Hepatocyte (in vitro differentiated cells): ENCODE results near the gene RHOXF2. TPM values are rescaled to one million over a fixed set of nuclear protein-coding genes. Genes with fewer than 3 reads are reported as not detected.
"Not testable (repeated sequence)": the region's sequence is repeated elsewhere in the genome, so short reads cannot be mapped to it uniquely, and the experiment has no call there.

Source experiments
- DNase-seq: peaks from one replicate; pipeline ENCODE4 v3.0.0-alpha.2; 2016; ENCODE audit warnings: low spot score
- H2AFZ ChIP-seq: fragments of 200-600 bp; sonication (generic); 2 replicates; pipeline ENCODE4 v1.6.0; 2016; ENCODE audit warnings: antibody characterized with exemption, mild to moderate bottlenecking
- H3K27ac ChIP-seq: fragments of 200-600 bp; sonication (generic); 2 replicates; pipeline ENCODE4 v1.5.1; 2016; ENCODE audit warnings: mild to moderate bottlenecking
- H3K27me3 ChIP-seq: fragments of 200-600 bp; sonication (generic); 2 replicates; pipeline ENCODE4 v1.6.1; 2016
- H3K36me3 ChIP-seq: fragments of 200-600 bp; sonication (generic); replicated peaks from 2 replicates; pipeline ENCODE4 v1.5.1; 2016; ENCODE audit warnings: low read depth; ENCODE audit not compliant: insufficient read depth
- H3K4me1 ChIP-seq: fragments of 200-600 bp; sonication (generic); 2 replicates; pipeline ENCODE4 v1.5.1; 2016; ENCODE audit warnings: mild to moderate bottlenecking, moderate library complexity; ENCODE audit not compliant: insufficient read depth
- H3K4me2 ChIP-seq: fragments of 200-600 bp; sonication (generic); 2 replicates; pipeline ENCODE4 v1.6.0; 2016
- H3K4me3 ChIP-seq: fragments of 200-600 bp; sonication (generic); 2 replicates; pipeline ENCODE4 v1.5.1; 2016; ENCODE audit warnings: mild to moderate bottlenecking
- H3K79me2 ChIP-seq: fragments of 200-600 bp; sonication (generic); 2 replicates; pipeline ENCODE4 v1.6.0; 2017; ENCODE audit warnings: mild to moderate bottlenecking
- H3K9me2 ChIP-seq: fragments of 200-600 bp; sonication (generic); replicated peaks from 2 replicates; pipeline ENCODE4 v1.6.0; 2017; ENCODE audit warnings: mild to moderate bottlenecking; ENCODE audit not compliant: insufficient read depth
- H3K9me3 ChIP-seq: fragments of 200-600 bp; sonication (generic); 2 replicates; pipeline ENCODE4 v1.5.1; 2016; ENCODE audit warnings: low read depth, mild to moderate bottlenecking
- H4K20me1 ChIP-seq: fragments of 200-600 bp; sonication (generic); 2 replicates; pipeline ENCODE4 v1.6.0; 2016; ENCODE audit warnings: mild to moderate bottlenecking; ENCODE audit not compliant: insufficient read depth, poor library complexity, severe bottlenecking
- EZH2 ChIP-seq: fragments of 200-600 bp; sonication (generic); IDR thresholded peaks from 2 replicates; pipeline ENCODE4 v1.6.1; 2016; ENCODE audit warnings: antibody characterized with exemption, mild to moderate bottlenecking, borderline replicate concordance
- EZH2phosphoT487 ChIP-seq: fragments of 200-600 bp; sonication (generic); IDR thresholded peaks from one replicate; pipeline ENCODE4 v1.6.1; 2018; ENCODE audit warnings: antibody characterized with exemption, mild to moderate bottlenecking, low read depth, moderate library complexity; ENCODE audit not compliant: unreplicated experiment, severe bottlenecking
- WGBS: methylation state at CpG from one replicate; pipeline ENCODE4 v1.1.6; 2016; ENCODE audit warnings: low lambda C conversion rate; ENCODE audit errors: missing lambda C conversion rate; 5-methylcytosine and 5-hydroxymethylcytosine counted together
- polyA plus RNA-seq: library from polyadenylated mRNA; unstranded; fragments of >200 nt; fragmentation: Nextera tagmentation; extraction: Ambion mirVana; gene quantifications from 2 replicates; pipeline ENCODE4 v1.2.1, GENCODE V29; 2016
- total RNA-seq: library from RNA; depleted of rRNA; stranded (reverse); fragments of >200 nt; gene quantifications from 2 replicates; pipeline ENCODE4 v1.2.3, GENCODE V29; 2014
- TF ChIP-seq, protein P1 (sequence below): fragments of 200-600 bp; sonication (generic); IDR thresholded peaks from 2 replicates; pipeline ENCODE4 v1.5.1; 2016; ENCODE audit warnings: antibody characterized with exemption, mild to moderate bottlenecking; ENCODE audit not compliant: poor library complexity

The RHOXF2 gene
- total and polyA plus RNA-seq, 2 experiments from 2014 or later, result not detected

DNA sequence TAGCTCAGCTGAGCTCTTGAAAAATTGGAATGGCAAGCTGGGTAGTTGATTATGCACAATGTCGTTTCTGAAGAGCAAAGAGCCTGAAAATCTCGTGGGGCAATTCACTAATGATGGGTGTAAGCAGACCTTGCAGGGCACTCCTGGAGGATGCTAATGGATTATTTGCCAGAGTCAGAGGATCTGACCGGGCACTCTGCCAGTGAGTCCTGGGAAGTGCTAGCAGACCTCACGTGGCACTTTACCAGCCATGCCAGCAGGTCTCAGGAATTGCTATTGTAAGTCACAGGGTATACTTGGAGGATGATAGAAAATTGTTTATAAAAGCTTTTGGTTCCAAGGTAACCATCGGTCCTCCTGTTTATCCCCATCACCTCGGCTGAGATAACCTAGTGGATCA lies 37.4 kb downstream of the RHOXF2 start:
- DNase-seq, H3K79me2 ChIP-seq, H3K27me3 ChIP-seq, H3K9me2 ChIP-seq, H4K20me1 ChIP-seq, H3K9me3 ChIP-seq, H3K4me3 ChIP-seq, H2AFZ ChIP-seq, H3K4me1 ChIP-seq, H3K4me2 ChIP-seq, H3K36me3 ChIP-seq, H3K27ac ChIP-seq: not testable (repeated sequence)
- no CpG with 5 or more reads among the region's 6 CpGs for WGBS

DNA sequence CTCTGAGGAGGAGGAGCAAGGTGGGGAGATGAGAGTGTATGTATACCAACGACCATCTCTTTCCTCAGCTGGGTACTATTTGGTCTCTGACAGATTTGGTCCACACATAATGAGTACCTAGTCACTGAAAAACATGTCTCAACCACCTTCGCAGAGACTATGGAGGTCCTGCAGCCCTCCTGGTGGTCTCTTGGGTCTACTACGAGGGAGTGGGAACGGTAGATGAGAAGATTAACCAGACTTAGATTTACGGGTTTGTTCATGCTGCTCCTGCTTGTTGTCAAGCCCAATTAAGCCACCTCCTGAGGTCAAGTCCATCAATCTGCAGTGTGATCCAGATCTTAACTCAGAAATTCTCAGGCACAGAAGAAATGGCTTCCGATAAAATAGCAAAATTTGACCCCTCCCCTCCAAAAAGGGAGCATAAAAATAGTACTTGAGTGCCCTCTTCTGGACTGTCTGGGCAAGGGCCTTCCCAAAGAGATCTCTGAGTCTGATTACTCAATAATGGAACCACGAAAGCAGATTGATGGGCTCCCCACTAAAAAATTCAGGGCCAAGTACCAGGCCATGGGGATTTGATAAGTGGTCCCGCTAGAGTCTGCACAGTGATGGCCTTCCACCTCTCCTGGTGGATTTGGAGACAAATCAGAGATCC lies 38.3 kb downstream of the RHOXF2 start:
- H3K27me3 ChIP-seq, H3K9me2 ChIP-seq, H3K36me3 ChIP-seq, H3K79me2 ChIP-seq, H2AFZ ChIP-seq, H3K4me3 ChIP-seq, H3K27ac ChIP-seq, H4K20me1 ChIP-seq, H3K4me1 ChIP-seq, DNase-seq, H3K4me2 ChIP-seq, H3K9me3 ChIP-seq: not testable (repeated sequence)
- no CpG with 5 or more reads among the region's 8 CpGs for WGBS

DNA sequence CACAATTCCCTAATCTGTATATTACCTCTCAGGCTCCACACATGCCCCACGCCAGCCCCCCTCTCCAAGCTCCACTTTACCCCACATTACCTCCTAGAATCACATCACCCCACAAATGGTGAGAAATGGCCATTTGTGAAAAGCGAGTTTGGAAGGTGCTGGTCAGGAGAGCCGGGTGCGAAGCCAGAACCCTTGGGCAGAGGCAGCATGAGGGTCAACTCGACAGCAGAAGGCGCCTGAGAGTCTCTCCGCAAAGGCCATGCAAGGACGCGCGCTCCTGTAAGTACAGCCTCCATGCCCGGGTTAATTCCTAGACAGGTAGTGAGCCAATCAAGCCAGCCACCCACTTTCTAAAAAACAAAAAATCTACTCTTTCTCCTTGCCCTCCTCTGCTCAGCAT lies 42.4 kb downstream of the RHOXF2 start:
- Histone ChIP-seq H3K27ac (no peak overlapping the region), H3K27me3 (no peaks in the 10 kb centered on the region), H3K79me2 (no peaks in the 10 kb centered on the region), H3K9me2 (no peaks in the 10 kb centered on the region), H4K20me1 (no peaks in the 10 kb centered on the region), H3K4me2 (no peak overlapping the region), H3K9me3 (no peaks in the 10 kb centered on the region), H3K4me1 (no peaks in the 10 kb centered on the region), H3K4me3 (no peak overlapping the region), H2AFZ (no peak overlapping the region), H3K36me3 (no peaks in the 10 kb centered on the region)
- no peak for DNase-seq
- TF ChIP-seq EZH2, result no peak
- no peak for TF ChIP-seq EZH2phosphoT487
- TF ChIP-seq, protein P1, sequence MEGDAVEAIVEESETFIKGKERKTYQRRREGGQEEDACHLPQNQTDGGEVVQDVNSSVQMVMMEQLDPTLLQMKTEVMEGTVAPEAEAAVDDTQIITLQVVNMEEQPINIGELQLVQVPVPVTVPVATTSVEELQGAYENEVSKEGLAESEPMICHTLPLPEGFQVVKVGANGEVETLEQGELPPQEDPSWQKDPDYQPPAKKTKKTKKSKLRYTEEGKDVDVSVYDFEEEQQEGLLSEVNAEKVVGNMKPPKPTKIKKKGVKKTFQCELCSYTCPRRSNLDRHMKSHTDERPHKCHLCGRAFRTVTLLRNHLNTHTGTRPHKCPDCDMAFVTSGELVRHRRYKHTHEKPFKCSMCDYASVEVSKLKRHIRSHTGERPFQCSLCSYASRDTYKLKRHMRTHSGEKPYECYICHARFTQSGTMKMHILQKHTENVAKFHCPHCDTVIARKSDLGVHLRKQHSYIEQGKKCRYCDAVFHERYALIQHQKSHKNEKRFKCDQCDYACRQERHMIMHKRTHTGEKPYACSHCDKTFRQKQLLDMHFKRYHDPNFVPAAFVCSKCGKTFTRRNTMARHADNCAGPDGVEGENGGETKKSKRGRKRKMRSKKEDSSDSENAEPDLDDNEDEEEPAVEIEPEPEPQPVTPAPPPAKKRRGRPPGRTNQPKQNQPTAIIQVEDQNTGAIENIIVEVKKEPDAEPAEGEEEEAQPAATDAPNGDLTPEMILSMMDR, result no peak
- 86% methylated on average over 11 of the region's 11 CpGs for WGBS

DNA sequence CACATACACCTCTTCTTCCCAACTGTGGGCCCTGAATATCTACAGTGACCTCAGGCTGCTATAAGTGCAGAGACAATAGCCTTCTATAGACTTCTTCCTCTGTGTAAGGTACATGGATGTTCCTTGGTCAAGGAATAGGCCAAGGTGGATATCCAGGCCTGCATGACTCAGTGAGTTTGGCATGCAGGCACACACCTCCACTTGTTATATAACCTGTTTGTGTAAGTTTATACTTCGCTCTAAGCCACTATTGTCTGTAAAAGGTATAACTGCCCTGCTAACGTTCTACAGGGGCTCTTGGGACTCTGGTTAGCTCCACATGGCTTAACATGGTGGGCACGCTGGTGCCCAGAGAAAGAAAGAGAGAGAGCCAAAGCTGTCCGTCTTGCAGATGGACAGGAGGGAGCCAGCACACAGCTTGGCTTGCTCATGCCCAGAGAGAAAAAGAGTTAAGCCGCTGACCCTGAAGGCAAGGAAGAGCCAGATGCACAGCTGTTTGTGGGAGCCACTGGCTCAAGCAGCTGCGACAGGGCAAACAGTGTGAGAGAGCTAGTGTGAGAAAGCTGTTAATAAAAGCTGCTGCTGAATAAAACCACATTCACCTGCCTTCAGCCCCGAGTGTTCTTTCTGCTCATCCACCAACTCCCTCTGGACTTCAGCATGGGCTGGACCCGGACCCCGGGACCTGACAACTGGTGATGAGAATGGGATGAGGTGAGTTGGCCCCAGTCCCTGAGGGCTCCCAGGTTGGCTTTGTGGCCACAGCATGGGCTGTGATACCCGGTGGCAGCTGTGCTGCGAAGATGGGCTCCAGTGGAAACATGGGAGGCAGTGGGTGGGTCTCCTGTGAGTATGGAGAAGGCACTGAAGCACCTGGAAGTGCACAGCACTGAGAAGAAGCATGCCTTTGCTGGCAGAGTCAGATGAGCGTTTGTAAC lies 47.7 kb downstream of the RHOXF2 start:
- Histone ChIP-seq H3K27me3 (no peaks in the 10 kb centered on the region), H3K4me2 (no peak overlapping the region), H2AFZ (no peak overlapping the region), H3K9me3 (no peaks in the 10 kb centered on the region), H4K20me1 (no peaks in the 10 kb centered on the region), H3K4me1 (no peaks in the 10 kb centered on the region), H3K27ac (no peak overlapping the region), H3K4me3 (no peak overlapping the region), H3K79me2 (no peaks in the 10 kb centered on the region), H3K9me2 (no peaks in the 10 kb centered on the region), H3K36me3 (no peaks in the 10 kb centered on the region)
- WGBS, result 71% methylated on average over 12 of the region's 12 CpGs
- no peak for DNase-seq
- TF ChIP-seq EZH2 (no peak), EZH2phosphoT487 (no peak)
- TF ChIP-seq, protein P1, result no peak
